IPS-18c (cell line): ENCODE measurements around the gene TMEM232.
"Not testable (repeated sequence)": the region's sequence is repeated elsewhere in the genome, so short reads cannot be mapped to it uniquely, and the experiment has no call there.

Source experiments
- H3K4me3 ChIP-seq: 2 replicates; pipeline ENCODE4 v1.7.0; 2013; ENCODE audit warnings: low read depth, mild to moderate bottlenecking, low read length, moderate library complexity; ENCODE audit not compliant: insufficient read depth
- H3K9me3 ChIP-seq: one replicate; pipeline ENCODE4 v1.6.1; 2013; ENCODE audit warnings: mild to moderate bottlenecking, low read length, moderate library complexity; ENCODE audit not compliant: control insufficient read depth, insufficient read depth

Gene TMEM232

DNA sequence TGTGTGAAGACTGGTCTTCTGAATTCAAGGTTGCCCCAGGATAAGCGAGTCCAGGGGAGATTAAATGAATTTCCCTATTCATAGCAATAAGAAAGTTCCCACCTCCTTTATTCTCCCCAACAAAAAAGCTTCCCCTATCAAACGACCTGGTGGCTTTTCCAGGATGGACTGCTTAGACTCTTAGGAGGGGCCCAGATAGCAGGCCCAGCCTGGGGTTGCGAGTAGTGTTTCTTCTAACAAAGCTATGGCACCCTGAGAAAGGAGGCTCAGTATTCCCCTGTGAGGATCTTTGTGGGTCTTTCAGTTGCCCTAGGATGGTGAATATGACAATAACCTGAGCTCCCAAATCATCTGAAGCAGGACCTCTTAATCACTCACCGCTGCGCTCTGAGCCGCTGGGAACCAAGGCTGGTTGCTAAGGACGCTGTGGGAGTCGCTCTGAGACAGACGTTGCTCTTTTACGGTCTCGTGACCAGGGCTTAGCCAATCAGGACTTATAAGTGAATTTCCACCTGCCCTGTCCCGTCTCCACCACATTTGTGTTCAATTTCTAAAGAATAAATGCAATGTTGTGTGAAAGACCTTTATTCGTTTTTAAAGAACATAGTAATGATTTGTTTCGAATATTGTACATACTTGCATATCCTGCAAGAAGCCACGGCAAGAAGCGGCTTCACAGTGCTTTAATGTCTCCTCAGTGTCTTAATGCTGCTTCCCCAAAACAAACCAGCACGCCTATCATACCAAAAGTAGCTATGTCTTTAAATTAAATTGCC is at the start of gene TMEM232:
Gene TMEM232, minus strand, starts transcription at position 423 of the 776 bp plus-strand sequence. CDS start 59,319 bp downstream, outside the sequence.
- peak within 1 kb of the TSS; percentile 56 for H3K4me3 ChIP-seq
- H3K9me3 ChIP-seq = no peaks in the 10 kb centered on the region

DNA sequence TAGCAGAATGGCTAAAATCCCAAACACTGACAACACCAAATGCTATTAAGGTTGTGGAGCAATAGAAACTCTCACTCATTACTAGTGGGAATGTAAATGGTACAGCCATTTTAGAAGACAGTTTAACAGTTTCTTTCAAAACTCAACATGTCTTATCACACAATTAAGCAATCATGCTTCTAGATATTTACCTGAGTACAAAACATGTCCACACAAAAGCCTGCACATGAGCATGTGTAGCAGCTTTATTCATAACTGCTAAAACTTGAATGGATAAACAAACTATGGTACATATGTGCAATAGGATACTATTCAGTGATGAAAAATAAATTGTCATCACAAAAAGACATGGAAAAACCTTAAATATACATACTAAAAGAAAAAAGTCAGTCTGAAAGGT is 43.8 kb upstream of the TMEM232 start:
- Histone ChIP-seq H3K4me3 (no peak overlapping the region), H3K9me3 (no peaks in the 10 kb centered on the region)

GRCh38 chr5:110769000-110769681 is 42.7 kb upstream of the TMEM232 start:
- no peaks in the 10 kb centered on the region for H3K9me3 ChIP-seq
- no peak overlapping the region for H3K4me3 ChIP-seq

- H3K4me3 ChIP-seq = no peak overlapping the region
Measured at GRCh38 chr5:110768138-110768860, 41.8 kb upstream of the TMEM232 start.

GRCh38 chr5:110760158-110760557 is 33.7 kb upstream of the TMEM232 start:
- H3K9me3 ChIP-seq = no peaks in the 10 kb centered on the region

More at GRCh38 chr5:110768138-110768860, 41.8 kb upstream of the TMEM232 start:
- no peaks in the 10 kb centered on the region for H3K9me3 ChIP-seq

DNA sequence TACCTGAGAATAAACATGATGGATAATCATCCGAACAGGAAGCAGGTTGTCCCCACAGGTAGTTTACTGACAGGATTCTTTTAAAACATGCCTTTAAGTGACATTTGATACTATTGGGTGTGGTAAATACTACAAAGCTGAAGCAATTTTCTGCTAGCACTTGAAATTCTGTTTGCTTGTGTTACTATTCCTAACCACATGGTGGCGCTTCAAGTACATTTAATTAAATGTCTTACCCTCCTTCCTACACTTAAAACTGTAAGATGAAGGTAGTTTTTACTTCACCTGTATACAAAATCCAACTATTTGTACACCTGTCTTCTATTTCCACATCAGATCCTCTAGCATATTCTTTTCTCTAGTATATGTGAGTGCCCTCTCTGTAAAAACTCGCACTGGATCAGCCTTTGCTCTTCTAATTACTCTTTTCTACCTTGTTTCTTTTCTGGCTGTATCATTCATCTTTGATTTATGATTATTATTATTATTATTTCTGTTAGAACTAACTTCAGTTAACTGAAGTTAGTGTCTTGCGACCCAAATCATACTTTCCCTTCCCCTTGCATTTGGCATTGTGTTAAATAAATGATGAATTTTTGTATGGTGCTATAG is 30.8 kb upstream of the TMEM232 start:
- Histone ChIP-seq H3K4me3 (no peak overlapping the region), H3K9me3 (no peaks in the 10 kb centered on the region)

More at GRCh38 chr5:110760158-110760557, 33.7 kb upstream of the TMEM232 start:
- no peak overlapping the region for H3K4me3 ChIP-seq

GRCh38 chr5:110754181-110754580 is 27.7 kb upstream of the TMEM232 start:
- no peaks in the 10 kb centered on the region for H3K9me3 ChIP-seq
- H3K4me3 ChIP-seq = no peak overlapping the region

DNA sequence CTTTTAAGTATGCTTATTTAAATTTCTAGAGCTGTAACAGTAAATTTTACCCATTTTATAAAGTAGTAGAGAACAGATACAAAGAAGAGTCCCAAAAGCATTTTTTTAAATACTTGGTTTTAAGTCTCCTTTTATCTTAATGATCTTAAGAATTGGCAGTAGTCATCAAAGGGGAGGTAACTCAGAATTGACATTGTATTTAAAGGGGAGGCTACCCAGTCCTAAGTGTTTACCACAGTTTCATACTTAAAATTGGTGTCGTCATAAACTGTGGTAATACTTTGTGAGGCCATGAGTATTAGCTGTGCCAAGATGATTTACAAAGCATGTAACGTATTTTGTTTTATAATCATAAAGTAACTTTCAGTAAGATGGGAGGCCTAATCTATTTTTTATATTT is 27.1 kb upstream of the TMEM232 start:
- H3K4me3 ChIP-seq = no peak overlapping the region
- no peaks in the 10 kb centered on the region for H3K9me3 ChIP-seq

DNA sequence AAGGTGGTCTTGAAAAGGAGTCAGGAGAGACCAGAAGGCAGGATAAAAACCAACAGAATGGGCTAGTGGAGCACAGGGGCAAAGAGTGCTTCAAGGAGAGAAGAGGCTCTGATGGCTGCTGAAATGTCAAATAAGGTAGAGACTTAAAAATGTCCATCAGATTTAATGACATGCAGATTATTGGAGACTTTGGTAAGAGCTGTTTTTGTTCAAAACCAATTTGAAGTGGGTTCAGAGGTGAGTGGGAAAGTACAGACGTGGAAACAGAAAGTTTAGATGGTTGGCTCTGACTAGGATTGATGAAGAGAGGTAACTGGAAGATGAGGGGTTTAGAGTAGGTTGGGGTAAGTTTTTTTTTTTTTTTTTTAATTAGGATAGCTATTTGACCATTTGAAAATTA is 26.5 kb upstream of the TMEM232 start:
- Histone ChIP-seq H3K9me3 (no peaks in the 10 kb centered on the region), H3K4me3 (no peak overlapping the region)

- H3K4me3 ChIP-seq = no peak overlapping the region
Measured at GRCh38 chr5:110751902-110752762, 25.7 kb upstream of the TMEM232 start.

DNA sequence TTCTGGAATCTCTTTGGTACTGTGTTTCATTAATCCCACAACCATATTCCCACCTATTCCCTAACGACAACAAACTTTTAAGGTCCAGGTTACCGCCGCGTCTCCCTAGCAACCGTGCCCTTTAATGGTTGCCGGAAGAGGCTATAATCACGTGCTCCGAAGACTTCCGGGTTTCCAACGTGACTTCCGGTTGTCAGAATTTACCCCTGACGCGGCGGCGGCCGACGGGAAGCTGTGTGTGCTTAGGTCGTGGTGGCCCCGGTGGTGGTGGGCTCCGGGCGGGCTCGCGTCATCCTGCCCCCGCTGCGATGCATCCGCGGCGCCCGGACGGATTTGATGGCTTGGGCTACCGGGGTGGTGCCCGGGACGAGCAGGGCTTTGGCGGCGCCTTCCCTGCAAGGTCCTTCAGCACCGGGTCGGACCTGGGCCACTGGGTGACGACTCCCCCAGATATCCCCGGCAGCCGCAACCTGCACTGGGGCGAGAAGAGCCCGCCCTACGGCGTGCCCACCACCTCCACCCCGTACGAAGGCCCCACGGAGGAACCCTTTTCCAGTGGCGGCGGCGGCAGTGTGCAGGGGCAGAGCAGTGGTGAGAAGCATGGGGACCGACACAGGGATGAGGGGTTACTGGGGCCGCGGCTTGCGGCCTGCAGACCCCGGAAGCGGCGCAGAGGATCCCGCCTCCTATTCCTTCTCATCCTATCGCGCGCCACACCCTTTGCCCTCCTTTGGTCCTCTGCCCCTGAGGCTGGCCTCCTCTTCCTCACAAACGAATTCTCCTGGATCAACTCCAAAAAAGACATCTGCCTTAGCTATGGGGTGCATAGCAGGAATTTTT is 12.6 kb upstream of the TMEM232 start, which contains the start of gene SLC25A46:
Gene SLC25A46, plus strand, starts transcription at position 196 of the 840 bp plus-strand sequence. Its CDS starts 113 bp downstream, at position 309.
- peak within 1 kb of the TSS; percentile 93 for H3K4me3 ChIP-seq
- no peaks in the 10 kb centered on the region for H3K9me3 ChIP-seq

More at GRCh38 chr5:110751902-110752762, 25.7 kb upstream of the TMEM232 start:
- no peaks in the 10 kb centered on the region for H3K9me3 ChIP-seq

GRCh38 chr5:110738503-110738811 is 12.0 kb upstream of the TMEM232 start:
- H3K4me3 ChIP-seq = peak overlapping the region; percentile 93

GRCh38 chr5:110736753-110737152 is 10.3 kb upstream of the TMEM232 start:
- Histone ChIP-seq H3K4me3 (no peak overlapping the region), H3K9me3 (no peaks in the 10 kb centered on the region)

More at GRCh38 chr5:110738503-110738811, 12.0 kb upstream of the TMEM232 start:
- H3K9me3 ChIP-seq = no peaks in the 10 kb centered on the region

GRCh38 chr5:110735556-110735955 is 9.1 kb upstream of the TMEM232 start:
- H3K9me3 ChIP-seq = no peaks in the 10 kb centered on the region

GRCh38 chr5:110734101-110734500 is 7.6 kb upstream of the TMEM232 start:
- no peaks in the 10 kb centered on the region for H3K9me3 ChIP-seq

More at GRCh38 chr5:110735556-110735955, 9.1 kb upstream of the TMEM232 start:
- H3K4me3 ChIP-seq = no peak overlapping the region

GRCh38 chr5:110731499-110731898 is 5.0 kb upstream of the TMEM232 start:
- not testable (repeated sequence) for H3K9me3 ChIP-seq, H3K4me3 ChIP-seq

More at GRCh38 chr5:110734101-110734500, 7.6 kb upstream of the TMEM232 start:
- H3K4me3 ChIP-seq = no peak overlapping the region
